Keratinocyte (primary cell): ENCODE results near the gene ZACN. TPM values are rescaled to one million over a fixed set of nuclear protein-coding genes. Genes with fewer than 3 reads are reported as not detected.

Source experiments
- DNase-seq: peaks from one replicate; pipeline ENCODE4 v3.0.0-alpha.2; 2011; ENCODE audit warnings: low read depth, missing footprints, low spot score
- FAIRE-seq: peaks from 2 replicates; lab custom pipeline; 2011; peaks lifted over from hg19 to GRCh38; lab: Jason Lieb, UNC
- H2AFZ ChIP-seq: 2 replicates; pipeline ENCODE4 v1.6.0; 2012; ENCODE audit warnings: low read length, control low read depth, inconsistent platforms; ENCODE audit not compliant: control insufficient read depth
- H3K27ac ChIP-seq: 2 replicates; pipeline ENCODE4 v1.5.1; 2011; ENCODE audit warnings: low read length; ENCODE audit not compliant: control insufficient read depth, insufficient read depth
- H3K27me3 ChIP-seq: 3 replicates; pipeline ENCODE4 v1.6.0; 2011; ENCODE audit warnings: low read length; ENCODE audit not compliant: control insufficient read depth, insufficient read depth; ENCODE audit errors: extremely low read depth
- H3K36me3 ChIP-seq, 2 experiments: 2 replicates in 1 of 2; 3 replicates in 1 of 2; pipeline ENCODE4 v1.5.1; 2011; ENCODE audit warnings: low read length in 2 of 2, mild to moderate bottlenecking in 1 of 2; ENCODE audit not compliant: control insufficient read depth in 2 of 2, insufficient read depth in 2 of 2; ENCODE audit errors: extremely low read depth in 1 of 2
- H3K4me1 ChIP-seq: 3 replicates; pipeline ENCODE4 v1.5.1; 2011; ENCODE audit warnings: low read length; ENCODE audit not compliant: control insufficient read depth, insufficient read depth; ENCODE audit errors: extremely low read depth
- H3K4me2 ChIP-seq: 3 replicates; pipeline ENCODE4 v1.6.0; 2011; ENCODE audit warnings: low read depth, low read length; ENCODE audit not compliant: control insufficient read depth, insufficient read depth; ENCODE audit errors: extremely low read depth
- H3K4me3 ChIP-seq, 3 experiments: fragments of 200-600 bp in 1 of 3; sonication (generic) in 1 of 3; 2 replicates in 2 of 3; 3 replicates in 1 of 3; pipeline ENCODE4 v1.5.1; 2011 to 2016; ENCODE audit warnings: low read length in 3 of 3, mild to moderate bottlenecking in 3 of 3, control low read depth in 2 of 3, inconsistent platforms in 1 of 3, low read depth in 1 of 3, mixed read lengths in 1 of 3, mixed run types in 1 of 3, moderate library complexity in 1 of 3; ENCODE audit not compliant: control insufficient read depth in 2 of 3, insufficient read depth in 2 of 3; ENCODE audit errors: extremely low read depth in 1 of 3
- H3K79me2 ChIP-seq: 2 replicates; pipeline ENCODE4 v1.6.0; 2012; ENCODE audit warnings: low read length; ENCODE audit not compliant: control insufficient read depth, insufficient read depth
- H3K9ac ChIP-seq: 3 replicates; pipeline ENCODE4 v1.6.0; 2011; ENCODE audit warnings: low read length; ENCODE audit not compliant: control insufficient read depth, insufficient read depth; ENCODE audit errors: extremely low read depth
- H3K9me1 ChIP-seq: 3 replicates; pipeline ENCODE4 v1.6.0; 2011; ENCODE audit warnings: low read length; ENCODE audit not compliant: control insufficient read depth, insufficient read depth; ENCODE audit errors: extremely low read depth
- H3K9me3 ChIP-seq: 2 replicates; pipeline ENCODE4 v1.5.1; 2012; ENCODE audit warnings: low read depth, low read length; ENCODE audit not compliant: control insufficient read depth
- H4K20me1 ChIP-seq: 3 replicates; pipeline ENCODE4 v1.6.0; 2011; ENCODE audit warnings: low read length; ENCODE audit not compliant: control insufficient read depth, insufficient read depth; ENCODE audit errors: extremely low read depth
- CTCF ChIP-seq, 3 experiments: IDR thresholded peaks in 1 of 3; conservative IDR thresholded peaks in 1 of 3; optimal IDR thresholded peaks in 1 of 3; 2 replicates in 2 of 3; 3 replicates in 1 of 3; pipeline versions ENCODE3 to v1.5.1; 2011; ENCODE audit warnings: low read length in 3 of 3, mild to moderate bottlenecking in 3 of 3, moderate library complexity in 2 of 3, control low read depth in 1 of 3, inconsistent platforms in 1 of 3; ENCODE audit not compliant: insufficient read depth in 2 of 3; ENCODE audit errors: extremely low read depth in 1 of 3
- EZH2 ChIP-seq: IDR thresholded peaks from one replicate; pipeline ENCODE4 v1.6.1; 2012; ENCODE audit warnings: inconsistent platforms, mild to moderate bottlenecking, low read length, moderate library complexity
- dilution Hi-C: fragments of 300-500 bp; cut with MboI; formaldehyde crosslinking; loops from one replicate; pipeline ENCODE4 v1.7.0; 2020; ENCODE audit warnings: low sequenced_read_pairs; ENCODE audit not compliant: extremely low pct_ligation_motif_present
- polyA plus RNA-seq, 5 experiments: library from polyadenylated mRNA; depleted of rRNA in 3 of 5; stranded (reverse) in 3 of 5; stranded (forward) in 1 of 5; unstranded in 1 of 5; fragments of >200 nt; gene quantifications; 1 replicate in 1 of 5; 2 replicates in 3 of 5; 3 replicates in 1 of 5; pipeline versions ENCODE4 v1.2.1 to v1.2.3, GENCODE V29; 2011 to 2012; ENCODE audit warnings: missing spikeins in 2 of 5, low read depth in 1 of 5, low replicate concordance in 1 of 5

The ZACN gene
- polyA plus RNA-seq, 1 donor (not counting 4 experiments of a cell fraction or from before 2014, with no cell fraction given) = not detected

- Histone ChIP-seq H3K4me3 (no peak overlapping the region), H4K20me1 (no peaks in the 10 kb centered on the region), H3K36me3 (peaks cover 33 to 56% of the 10 kb centered on the region in 2 experiments), H3K4me1 (no peaks in the 10 kb centered on the region), H3K9ac (no peak overlapping the region), H3K9me1 (no peaks in the 10 kb centered on the region), H3K27me3 (no peaks in the 10 kb centered on the region), H3K9me3 (no peaks in the 10 kb centered on the region), H3K27ac (no peak overlapping the region), H3K4me2 (no peak overlapping the region), H3K79me2 (no peaks in the 10 kb centered on the region), H2AFZ (no peak overlapping the region)
- FAIRE-seq (no peak), DNase-seq (no peak)
- TF ChIP-seq EZH2 (no peak), CTCF (optimal IDR thresholded peaks at IDR 0.05 in 1 of 3, IDR thresholded peaks at IDR 0.05 in 1 of 3, conservative IDR thresholded peaks at IDR 0.05 in 1 of 3; ENCODE audit: extremely low read depth in 1 of 3, insufficient read depth in 2 of 3, low read length in 3 of 3) (no peak)
- dilution Hi-C loops = no loop called here
Observed at GRCh38 chr17:76088868-76089576, 10.0 kb downstream of the ZACN start.

- FAIRE-seq = no peak
- dilution Hi-C loops = no loop called here
- Histone ChIP-seq H4K20me1 (no peaks in the 10 kb centered on the region), H3K27ac (no peak overlapping the region), H3K27me3 (no peaks in the 10 kb centered on the region), H3K9me1 (peaks cover 2% of the 10 kb centered on the region), H3K4me2 (no peak overlapping the region), H3K79me2 (no peaks in the 10 kb centered on the region), H3K36me3 (peaks cover 27 to 55% of the 10 kb centered on the region in 2 experiments), H3K4me1 (no peaks in the 10 kb centered on the region), H3K9me3 (no peaks in the 10 kb centered on the region), H2AFZ (no peak overlapping the region), H3K4me3 (no peak overlapping the region), H3K9ac (no peak overlapping the region)
- TF ChIP-seq EZH2 = no peak
- TF ChIP-seq CTCF (optimal IDR thresholded peaks at IDR 0.05 in 1 of 3, IDR thresholded peaks at IDR 0.05 in 1 of 3, conservative IDR thresholded peaks at IDR 0.05 in 1 of 3; ENCODE audit: extremely low read depth in 1 of 3, insufficient read depth in 2 of 3, low read length in 3 of 3) = no peak
- no peak for DNase-seq
Observed at GRCh38 chr17:76089680-76090516, 10.9 kb downstream of the ZACN start.
